Left lung (tissue), 10 donors: ENCODE data around the gene BTBD10. TPM values are rescaled to one million over a fixed set of nuclear protein-coding genes. Genes with fewer than 3 reads are reported as not detected.
A peak's percentile ranks its signal among the peaks of the same experiment; 100 is the strongest.

Source experiments
- ATAC-seq: fragments of 200-7000 bp; cut with Tn5 transposase; one replicate; pipeline ENCODE4 v1.9.1; 2020; ENCODE audit warnings: moderate library complexity
- DNase-seq, 4 donors: peaks; one replicate each; pipeline ENCODE4 v3.0.0-alpha.2; 2013 to 2020
- H3K27ac ChIP-seq, 2 donors: fragments of 200-600 bp; sonication (generic) in 1 of 2; one replicate each; pipeline versions ENCODE4 v1.5.0 to v1.8.0; 2020 to 2021
- H3K27me3 ChIP-seq, 2 donors: fragments of 200-600 bp; sonication (generic) in 1 of 2; one replicate each; pipeline versions ENCODE4 v1.5.0 to v1.8.0; 2020 to 2021
- H3K36me3 ChIP-seq, 2 donors: fragments of 200-600 bp; sonication (generic) in 1 of 2; one replicate each; pipeline versions ENCODE4 v1.5.0 to v1.8.0; 2020 to 2021
- H3K4me1 ChIP-seq, 2 donors: fragments of 200-600 bp; one replicate each; pipeline ENCODE4 v1.8.0; 2021
- H3K4me3 ChIP-seq, 2 donors: fragments of 200-600 bp; sonication (generic) in 1 of 2; one replicate each; pipeline versions ENCODE4 v1.5.0 to v1.8.0; 2020 to 2021; ENCODE audit warnings: mild to moderate bottlenecking in 1 of 2
- H3K9me3 ChIP-seq, 2 donors: fragments of 200-600 bp; sonication (generic) in 1 of 2; one replicate each; pipeline versions ENCODE4 v1.5.0 to v1.8.0; 2020 to 2021
- intact Hi-C, 2 donors: fragments of 100-400 bp; cut with DNase I; formaldehyde crosslinking; loops; one replicate each; pipeline versions ENCODE4 v1.11.2 to v1.14.2; 2022
- polyA plus RNA-seq, 6 donors: library from polyadenylated mRNA; unstranded; fragments of 120-200 nt; gene quantifications; one replicate each; pipeline ENCODE4 v1.2.1, GENCODE V29; 2013; ENCODE audit not compliant: insufficient read length in 6 of 6
- total RNA-seq, 2 donors: library from RNA; stranded (reverse); fragmentation: NEBNext Ultra II Directional; extraction: Animal tissue kit (Norgen Biotek cat#: 25700); gene quantifications; one replicate each; pipeline ENCODE4 v1.2.1, GENCODE V29; 2021
- TF ChIP-seq, protein P1 (sequence below), 2 donors: fragments of 200-600 bp; sonication (generic) in 1 of 2; IDR thresholded peaks; one replicate each; pipeline versions ENCODE4 v1.5.0 to v1.8.0; 2021; ENCODE audit warnings: antibody characterized with exemption in 2 of 2
- donor health status: DM: no; HTN: yes; CAD: no.
- donor health status: DM: no; HTN: no; CAD: no.

The BTBD10 gene
- total and polyA plus RNA-seq, 8 donors = 24.8 to 39.9 (median 33.6) TPM

DNA sequence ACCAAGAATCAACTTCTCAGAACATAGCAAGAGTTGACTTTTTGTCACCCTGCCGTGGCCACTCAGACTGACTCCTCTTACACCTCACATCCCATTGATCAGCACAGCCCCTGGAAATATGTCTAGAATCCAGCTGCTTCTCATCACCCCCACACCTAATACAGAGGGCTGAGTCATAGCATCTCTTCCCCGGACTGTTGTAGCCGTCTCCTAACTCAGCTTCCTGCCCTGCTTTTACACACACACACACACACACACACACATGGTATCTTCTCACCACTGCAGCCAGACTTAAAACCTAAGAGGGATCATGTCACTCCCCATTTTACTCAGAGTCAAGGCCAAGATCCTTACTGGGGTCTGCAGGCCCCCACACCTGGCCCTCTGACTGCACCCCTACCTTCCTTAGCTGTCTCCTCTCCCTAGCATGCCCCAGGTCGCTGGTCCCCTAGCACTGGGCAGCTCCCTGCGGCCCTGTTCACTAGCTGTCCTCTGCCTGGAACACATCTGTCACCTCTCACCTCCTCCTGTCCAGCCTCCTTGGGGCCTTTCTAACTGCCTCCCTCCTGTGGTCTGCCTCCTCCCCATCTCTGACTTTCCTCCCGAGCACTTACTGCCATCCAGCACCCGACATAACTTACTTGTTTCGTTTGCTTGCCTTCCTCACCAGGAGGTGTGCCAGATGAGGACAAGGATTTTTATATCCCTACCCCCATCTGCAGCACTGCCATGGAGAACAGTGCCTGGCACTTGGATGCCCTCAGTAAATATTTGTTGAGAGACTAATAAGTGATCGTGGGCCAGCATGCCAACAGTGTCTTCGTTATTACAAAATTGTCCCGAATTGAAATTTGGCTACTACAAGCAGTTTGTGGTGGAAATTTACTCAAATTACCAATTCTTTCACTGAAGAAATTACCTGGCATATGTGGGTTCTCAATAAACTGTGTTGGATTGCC lies 123.5 kb downstream of the BTBD10 start:
- H3K4me3 ChIP-seq = no peak overlapping the region
- intact Hi-C loops = loop anchor here in 1 of 2 donors (10.0 kb wide), 1 partner anchor 105 kb away; no protein-coding TSS in a partner anchor
- H3K27me3 ChIP-seq = no peaks in the 10 kb centered on the region
- H3K27ac ChIP-seq = peak overlapping the region in 1 of 2 donors; percentile 48
- DNase-seq = peak in 2 of 4 donors; percentile 52 to 53
- TF ChIP-seq, protein P1, sequence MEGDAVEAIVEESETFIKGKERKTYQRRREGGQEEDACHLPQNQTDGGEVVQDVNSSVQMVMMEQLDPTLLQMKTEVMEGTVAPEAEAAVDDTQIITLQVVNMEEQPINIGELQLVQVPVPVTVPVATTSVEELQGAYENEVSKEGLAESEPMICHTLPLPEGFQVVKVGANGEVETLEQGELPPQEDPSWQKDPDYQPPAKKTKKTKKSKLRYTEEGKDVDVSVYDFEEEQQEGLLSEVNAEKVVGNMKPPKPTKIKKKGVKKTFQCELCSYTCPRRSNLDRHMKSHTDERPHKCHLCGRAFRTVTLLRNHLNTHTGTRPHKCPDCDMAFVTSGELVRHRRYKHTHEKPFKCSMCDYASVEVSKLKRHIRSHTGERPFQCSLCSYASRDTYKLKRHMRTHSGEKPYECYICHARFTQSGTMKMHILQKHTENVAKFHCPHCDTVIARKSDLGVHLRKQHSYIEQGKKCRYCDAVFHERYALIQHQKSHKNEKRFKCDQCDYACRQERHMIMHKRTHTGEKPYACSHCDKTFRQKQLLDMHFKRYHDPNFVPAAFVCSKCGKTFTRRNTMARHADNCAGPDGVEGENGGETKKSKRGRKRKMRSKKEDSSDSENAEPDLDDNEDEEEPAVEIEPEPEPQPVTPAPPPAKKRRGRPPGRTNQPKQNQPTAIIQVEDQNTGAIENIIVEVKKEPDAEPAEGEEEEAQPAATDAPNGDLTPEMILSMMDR (IDR thresholded peaks at IDR 0.05) = no peak
- ATAC-seq = peak; percentile 65
- no peaks in the 10 kb centered on the region for H3K36me3 ChIP-seq
- no peaks in the 10 kb centered on the region for H3K9me3 ChIP-seq
- peaks cover 12 to 42% of the 10 kb centered on the region in 2 donors for H3K4me1 ChIP-seq

DNA sequence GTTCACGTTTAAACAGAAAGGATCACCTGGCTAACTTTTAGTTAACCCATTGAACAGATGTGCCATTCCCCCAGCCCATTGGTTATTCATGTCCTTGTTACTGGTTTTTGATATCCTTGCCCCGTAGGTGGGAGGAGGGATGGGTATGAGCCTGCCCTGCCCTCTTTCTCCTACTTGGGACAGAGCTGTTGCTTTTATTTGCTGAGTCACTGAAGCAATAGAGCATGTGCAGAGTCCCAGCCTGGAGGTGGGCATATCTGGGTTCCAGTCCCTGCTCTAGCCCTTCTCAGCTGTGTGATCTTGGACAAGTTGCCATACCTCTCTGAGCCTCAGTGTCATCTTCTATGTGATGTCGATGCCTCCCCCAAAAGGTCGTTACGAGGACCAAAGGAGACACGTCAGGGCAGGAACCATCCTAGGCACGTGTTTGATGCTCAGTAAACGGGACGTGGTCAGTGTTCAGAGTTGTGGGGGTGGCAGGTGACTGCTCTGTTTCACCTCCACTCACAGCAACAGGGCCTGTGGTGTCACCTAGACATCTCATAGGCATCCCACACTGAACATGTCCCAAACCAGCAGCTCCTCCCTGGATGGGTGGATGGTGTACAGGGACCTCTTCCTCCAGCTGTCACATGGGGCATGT lies 124.5 kb downstream of the BTBD10 start:
- DNase-seq (no peak), ATAC-seq (peak; percentile 59)
- no peaks in the 10 kb centered on the region for H3K27me3 ChIP-seq
- no peaks in the 10 kb centered on the region for H3K9me3 ChIP-seq
- intact Hi-C loops = no loop called here
- H3K36me3 ChIP-seq = no peaks in the 10 kb centered on the region
- H3K4me1 ChIP-seq = peaks cover 12 to 50% of the 10 kb centered on the region in 2 donors
- H3K27ac ChIP-seq = peak overlapping the region; percentile 48 to 66
- TF ChIP-seq, protein P1 (IDR thresholded peaks at IDR 0.05) = no peak
- H3K4me3 ChIP-seq = peak overlapping the region in 1 of 2 donors; percentile 15

DNA sequence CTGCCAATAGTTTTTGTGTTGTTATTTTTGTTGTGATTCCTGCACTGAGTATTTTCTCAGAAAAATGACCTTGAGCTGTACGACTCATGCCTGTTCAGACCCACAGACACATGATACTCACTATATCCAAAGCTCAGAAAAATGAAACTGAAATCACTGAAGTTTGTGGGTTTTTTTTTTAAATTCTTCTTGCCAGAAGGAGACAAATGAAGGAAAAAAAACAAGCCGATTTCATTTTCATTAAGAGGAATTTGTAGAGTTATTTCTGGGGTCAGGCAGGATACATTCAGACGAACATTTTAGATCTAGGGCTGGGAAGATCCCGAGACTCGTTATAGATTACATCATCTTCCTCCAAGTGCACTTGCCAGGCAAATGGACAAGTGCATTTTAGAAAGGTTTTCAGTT lies 125.0 kb downstream of the BTBD10 start:
- H3K27ac ChIP-seq = peak overlapping the region; percentile 48 to 66
- ATAC-seq = peak; percentile 31
- DNase-seq = no peak
- no peaks in the 10 kb centered on the region for H3K27me3 ChIP-seq
- intact Hi-C loops = no loop called here
- TF ChIP-seq, protein P1 (IDR thresholded peaks at IDR 0.05) = no peak
- H3K4me3 ChIP-seq = peak overlapping the region in 1 of 2 donors; percentile 15
- H3K9me3 ChIP-seq = no peaks in the 10 kb centered on the region
- H3K36me3 ChIP-seq = no peaks in the 10 kb centered on the region
- peaks cover 12 to 55% of the 10 kb centered on the region in 2 donors for H3K4me1 ChIP-seq

Other genes starting within 250 kb of the BTBD10 start
- gene BMAL1, start 185.4 kb downstream of the BTBD10 start, total RNA-seq = 10 to 100 TPM; 21.9 to 31.6 TPM
- 10 to 100 TPM; 10.2 to 15.6 (median 11.8) TPM for gene BMAL1, start 185.4 kb downstream of the BTBD10 start, polyA plus RNA-seq
- gene PTH, start 32.8 kb upstream of the BTBD10 start, total RNA-seq = not detected
- under 1 TPM in 3 of 6 donors, not detected in 3; 0.24 to 0.43 (median 0.32) TPM for gene PTH, start 32.8 kb upstream of the BTBD10 start, polyA plus RNA-seq
- 10 to 100 TPM; 51.0 to 69.2 TPM for gene FAR1, start 205.4 kb upstream of the BTBD10 start, total RNA-seq
- 100 to 1,000 TPM in 3 of 6 donors, 10 to 100 TPM in 3; 93.8 to 112 (median 100) TPM for gene FAR1, start 205.4 kb upstream of the BTBD10 start, polyA plus RNA-seq